ENCODE data around the gene CPNE4.

CPNE4 gene

DNA sequence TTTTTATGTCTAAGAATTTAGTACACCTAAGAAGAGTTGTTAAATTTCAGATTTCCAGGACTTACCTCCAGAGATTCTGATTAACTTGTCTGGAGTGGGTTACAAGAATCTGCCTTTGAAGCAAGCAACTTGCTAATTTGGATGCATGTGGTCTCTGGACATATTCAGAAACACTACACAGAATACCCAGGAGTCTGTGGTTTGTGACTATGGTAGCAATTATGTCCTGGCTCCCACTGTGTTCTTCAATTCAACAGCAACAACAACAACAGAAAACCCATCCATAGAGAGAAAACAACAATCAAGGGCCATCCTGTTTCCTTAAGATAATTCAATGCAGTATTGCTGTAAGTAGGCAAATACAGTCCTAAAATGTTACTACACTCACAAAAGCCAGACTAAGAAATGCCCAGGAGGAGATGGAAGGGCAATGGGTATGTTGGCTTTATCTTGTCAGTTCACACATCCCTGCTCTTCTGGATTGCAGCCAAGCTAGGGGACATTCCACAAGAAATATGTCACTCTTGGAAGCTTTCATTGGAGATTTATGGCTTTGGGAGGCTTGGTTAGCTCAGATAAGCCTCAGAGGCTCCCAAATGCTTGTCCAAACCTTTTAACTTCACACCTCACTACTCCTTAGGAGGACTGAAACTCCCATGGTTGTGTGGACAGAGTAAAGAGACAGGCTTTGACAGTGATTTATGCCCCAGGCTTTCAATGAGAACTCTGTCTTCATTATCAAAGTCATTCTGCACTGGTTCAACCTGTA, 432.6 kb downstream of the CPNE4 start:
- TF ChIP-seq, protein P1, sequence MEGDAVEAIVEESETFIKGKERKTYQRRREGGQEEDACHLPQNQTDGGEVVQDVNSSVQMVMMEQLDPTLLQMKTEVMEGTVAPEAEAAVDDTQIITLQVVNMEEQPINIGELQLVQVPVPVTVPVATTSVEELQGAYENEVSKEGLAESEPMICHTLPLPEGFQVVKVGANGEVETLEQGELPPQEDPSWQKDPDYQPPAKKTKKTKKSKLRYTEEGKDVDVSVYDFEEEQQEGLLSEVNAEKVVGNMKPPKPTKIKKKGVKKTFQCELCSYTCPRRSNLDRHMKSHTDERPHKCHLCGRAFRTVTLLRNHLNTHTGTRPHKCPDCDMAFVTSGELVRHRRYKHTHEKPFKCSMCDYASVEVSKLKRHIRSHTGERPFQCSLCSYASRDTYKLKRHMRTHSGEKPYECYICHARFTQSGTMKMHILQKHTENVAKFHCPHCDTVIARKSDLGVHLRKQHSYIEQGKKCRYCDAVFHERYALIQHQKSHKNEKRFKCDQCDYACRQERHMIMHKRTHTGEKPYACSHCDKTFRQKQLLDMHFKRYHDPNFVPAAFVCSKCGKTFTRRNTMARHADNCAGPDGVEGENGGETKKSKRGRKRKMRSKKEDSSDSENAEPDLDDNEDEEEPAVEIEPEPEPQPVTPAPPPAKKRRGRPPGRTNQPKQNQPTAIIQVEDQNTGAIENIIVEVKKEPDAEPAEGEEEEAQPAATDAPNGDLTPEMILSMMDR (conservative IDR thresholded peaks at IDR 0.05; ENCODE audit: low read depth) = no peak
- H3K27ac ChIP-seq = no peak overlapping the region
- ChIA-PET CTCF (no interaction called here), POLR2A (ENCODE audit: low non-redundant PET) (no interaction called here)
- no peak for DNase-seq (ENCODE audit: low spot score)

DNA sequence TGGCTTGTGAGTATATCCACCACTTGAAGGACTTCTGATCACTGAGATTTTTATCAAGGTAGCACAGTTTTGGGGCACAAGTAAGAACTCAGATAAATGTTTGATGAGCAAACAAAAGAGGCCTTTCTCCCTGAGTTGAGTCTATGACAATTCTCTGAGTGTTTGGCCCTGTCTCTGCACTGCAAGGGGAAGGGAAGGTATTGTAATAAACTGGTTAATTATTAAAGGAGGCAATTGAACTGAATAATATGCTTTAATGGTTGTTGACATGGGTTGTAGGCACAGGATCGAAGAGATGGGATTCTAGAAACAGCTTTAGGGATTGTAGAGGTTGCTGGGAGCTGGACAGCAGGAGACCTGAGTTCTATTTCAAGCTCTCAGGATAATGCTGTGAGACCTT, 437.0 kb downstream of the CPNE4 start:
- POLR2A ChIA-PET (ENCODE audit: low non-redundant PET) = no interaction called here
- CTCF ChIA-PET = no interaction called here
- TF ChIP-seq, protein P1 (conservative IDR thresholded peaks at IDR 0.05; ENCODE audit: low read depth) = no peak
- no peak overlapping the region for H3K27ac ChIP-seq
- DNase-seq (ENCODE audit: low spot score) = no peak

DNA sequence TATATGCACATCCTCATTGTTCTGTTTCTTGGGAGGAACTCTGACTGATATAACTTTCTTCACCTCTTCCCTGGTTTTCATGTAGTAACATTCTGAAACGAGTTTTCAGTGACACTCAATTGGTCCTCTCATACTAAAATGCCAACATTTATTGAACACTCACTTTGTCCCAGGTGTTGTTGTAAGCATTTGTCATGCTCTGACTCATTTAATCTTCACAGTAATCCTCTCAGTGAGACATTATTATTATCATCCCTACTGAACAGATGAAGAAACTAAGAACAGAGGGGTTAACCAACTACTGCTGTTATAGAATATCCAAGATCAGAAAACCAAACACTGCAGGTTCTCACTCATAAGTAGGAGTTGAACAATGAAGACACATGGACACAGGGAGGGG, 437.9 kb downstream of the CPNE4 start:
- POLR2A ChIA-PET (ENCODE audit: low non-redundant PET) = no interaction called here
- no peak for DNase-seq (ENCODE audit: low spot score)
- CTCF ChIA-PET = no interaction called here
- TF ChIP-seq, protein P1 (conservative IDR thresholded peaks at IDR 0.05; ENCODE audit: low read depth) = no peak
- H3K27ac ChIP-seq = no peak overlapping the region

GRCh38 chr3:131591394-131592014, 443.3 kb downstream of the CPNE4 start:
- POLR2A ChIA-PET (ENCODE audit: low non-redundant PET) = no interaction called here
- H3K27ac ChIP-seq = no peak overlapping the region
- TF ChIP-seq, protein P1 (conservative IDR thresholded peaks at IDR 0.05; ENCODE audit: low read depth) = no peak
- DNase-seq (ENCODE audit: low spot score) = no peak
- CTCF ChIA-PET = interaction anchor here (0.7 kb wide), 1 partner anchor 371 kb away, joined by 3 read pairs; no protein-coding TSS in a partner anchor

- DNase-seq (ENCODE audit: low spot score) = no peak
- ChIA-PET POLR2A (ENCODE audit: low non-redundant PET) (no interaction called here), CTCF (no interaction called here)
- TF ChIP-seq, protein P1 (conservative IDR thresholded peaks at IDR 0.05; ENCODE audit: low read depth) = no peak
- no peak overlapping the region for H3K27ac ChIP-seq
Observed at GRCh38 chr3:131586277-131586676, 448.5 kb downstream of the CPNE4 start.

GRCh38 chr3:131582438-131582837, 452.4 kb downstream of the CPNE4 start:
- ChIA-PET CTCF (no interaction called here), POLR2A (ENCODE audit: low non-redundant PET) (no interaction called here)
- TF ChIP-seq, protein P1 (conservative IDR thresholded peaks at IDR 0.05; ENCODE audit: low read depth) = no peak

More at GRCh38 chr3:131582438-131582837, 452.4 kb downstream of the CPNE4 start:
- no peak overlapping the region for H3K27ac ChIP-seq
- no peak for DNase-seq (ENCODE audit: low spot score)

Measured in RWPE1 (cell line).